Measurements from ENCODE around the gene CDKAL1.
"Not testable (repeated sequence)": the region's sequence is repeated elsewhere in the genome, so short reads cannot be mapped to it uniquely, and the experiment has no call there.

Gene CDKAL1

DNA sequence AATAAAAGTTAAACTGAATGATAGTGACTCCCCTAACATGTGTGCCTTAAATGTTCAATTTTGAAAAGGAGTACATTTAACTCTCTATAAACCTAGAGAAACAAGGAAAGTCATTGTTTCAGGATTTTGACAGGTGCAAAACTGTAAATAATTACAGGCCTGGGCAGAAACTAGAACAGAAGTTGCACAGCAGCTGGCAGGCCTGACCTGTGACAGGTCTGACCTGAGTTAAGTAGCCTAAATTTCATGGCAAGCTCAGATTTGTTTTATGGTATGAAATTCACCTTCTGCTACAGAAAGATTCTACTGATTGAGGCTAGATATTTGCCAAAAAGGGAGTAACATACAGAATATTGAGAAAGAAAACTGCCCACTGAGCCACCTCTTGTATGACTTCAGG, 166.1 kb downstream of the CDKAL1 start:
- H3K4me3 ChIP-seq = no peak overlapping the region
- peak overlapping the region in 5 of 21 experiments; percentile 7 to 43 (median 35) for H3K27ac ChIP-seq

DNA sequence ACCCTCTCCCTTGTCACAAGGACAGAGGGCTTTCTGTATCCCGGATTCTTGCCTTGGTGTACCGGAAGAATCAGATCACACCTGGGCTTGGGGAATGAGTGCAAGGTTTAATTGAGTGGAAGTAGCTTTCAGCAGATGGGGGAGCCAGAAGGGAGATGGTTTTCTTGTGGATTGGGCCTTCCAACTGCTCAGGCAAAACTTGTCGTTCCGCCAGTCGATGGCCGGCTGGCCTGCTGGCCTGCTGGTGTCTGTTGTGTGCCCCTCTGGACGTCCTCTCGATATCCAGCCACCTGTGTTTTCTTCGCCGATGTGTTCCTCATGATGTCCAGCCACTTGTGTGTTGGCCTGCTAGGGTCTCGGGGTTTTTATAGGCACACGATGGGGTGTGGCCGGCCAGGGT, 168.1 kb downstream of the CDKAL1 start:
- no peak overlapping the region for H3K27ac ChIP-seq
- H3K4me3 ChIP-seq = no peak overlapping the region

- no peak overlapping the region for H3K4me3 ChIP-seq
- no peak overlapping the region for H3K27ac ChIP-seq
Measured at GRCh38 chr6:20703049-20703448, 168.8 kb downstream of the CDKAL1 start.

GRCh38 chr6:20704325-20705025, 170.2 kb downstream of the CDKAL1 start:
- peak overlapping the region in 2 of 21 experiments; percentile 5 to 55 for H3K27ac ChIP-seq
- H3K4me3 ChIP-seq = no peak overlapping the region

DNA sequence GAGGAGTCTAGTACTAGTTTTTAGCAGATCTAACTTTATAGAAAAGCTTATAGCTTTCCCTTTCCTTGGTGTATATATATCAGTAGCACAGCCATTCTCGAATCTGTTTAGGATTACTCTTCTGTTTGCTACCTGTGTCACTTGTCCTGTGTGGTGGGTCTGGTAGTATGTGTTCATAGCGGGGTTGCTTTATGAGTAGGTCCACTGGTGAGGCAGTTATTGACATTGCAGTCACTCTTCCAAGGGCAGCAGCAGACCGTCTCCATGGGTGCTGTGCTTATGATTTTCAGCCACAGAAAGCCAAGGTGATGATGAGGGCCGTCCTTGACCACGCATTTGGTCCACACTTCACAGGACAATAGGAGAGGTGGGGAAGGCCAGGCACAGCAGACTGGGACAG, 171.5 kb downstream of the CDKAL1 start:
- no peak overlapping the region for H3K4me3 ChIP-seq
- H3K27ac ChIP-seq = no peak overlapping the region

DNA sequence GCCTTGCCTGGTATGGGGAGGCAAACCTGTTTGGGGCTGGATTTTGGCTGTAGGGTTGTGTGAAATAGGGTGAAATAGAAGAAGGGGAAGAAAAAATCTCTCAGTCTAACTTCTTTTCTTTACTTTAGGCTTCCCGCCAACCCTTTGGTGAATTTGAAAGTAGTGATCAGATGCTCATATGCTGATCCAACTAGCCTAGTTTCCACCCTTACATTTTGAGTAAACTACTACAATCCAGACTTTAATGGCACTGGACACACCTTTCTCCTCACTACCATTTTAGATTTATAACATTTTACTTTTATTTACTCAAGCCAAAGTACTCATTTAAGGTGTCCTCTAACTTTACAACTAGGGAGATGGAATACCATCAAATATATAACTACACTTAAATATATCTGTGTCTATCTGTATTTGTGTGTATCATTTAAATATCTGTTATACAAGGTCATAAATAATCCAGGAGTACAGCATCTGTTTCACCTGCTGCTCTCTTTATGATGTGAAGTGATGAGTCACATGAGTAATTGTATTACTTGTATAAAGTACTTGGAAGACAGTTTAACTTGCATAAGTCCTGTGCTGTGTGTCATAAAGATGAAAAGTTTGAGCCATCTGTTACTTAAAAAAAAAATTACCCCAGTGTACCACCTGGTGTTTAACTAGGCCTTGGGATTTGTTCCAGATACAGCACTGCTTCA, 172.1 kb downstream of the CDKAL1 start:
- Histone ChIP-seq H3K27ac (no peak overlapping the region), H3K4me3 (no peak overlapping the region)

- H3K4me3 ChIP-seq = no peak overlapping the region
- no peak overlapping the region for H3K27ac ChIP-seq
Measured at GRCh38 chr6:20706939-20707485, 172.8 kb downstream of the CDKAL1 start.

DNA sequence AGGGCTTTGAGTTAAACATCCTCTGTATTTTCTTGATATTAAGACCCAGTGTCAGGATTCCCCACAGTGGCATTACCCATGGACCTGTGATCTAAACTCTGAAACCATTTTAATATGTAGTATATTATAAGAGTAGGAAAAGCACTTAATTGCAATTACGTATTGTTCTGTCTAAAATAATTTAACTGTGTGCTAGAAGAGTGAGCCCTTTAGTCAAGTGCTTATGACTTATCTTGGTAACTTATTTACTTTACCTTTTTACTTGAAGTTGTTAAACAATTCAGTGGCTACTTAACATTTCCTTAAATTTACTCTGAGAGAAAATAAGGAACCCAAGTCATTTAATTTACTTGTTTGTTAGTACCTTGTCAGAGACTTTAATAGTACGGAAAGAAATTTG, 173.6 kb downstream of the CDKAL1 start:
- H3K27ac ChIP-seq = no peak overlapping the region

DNA sequence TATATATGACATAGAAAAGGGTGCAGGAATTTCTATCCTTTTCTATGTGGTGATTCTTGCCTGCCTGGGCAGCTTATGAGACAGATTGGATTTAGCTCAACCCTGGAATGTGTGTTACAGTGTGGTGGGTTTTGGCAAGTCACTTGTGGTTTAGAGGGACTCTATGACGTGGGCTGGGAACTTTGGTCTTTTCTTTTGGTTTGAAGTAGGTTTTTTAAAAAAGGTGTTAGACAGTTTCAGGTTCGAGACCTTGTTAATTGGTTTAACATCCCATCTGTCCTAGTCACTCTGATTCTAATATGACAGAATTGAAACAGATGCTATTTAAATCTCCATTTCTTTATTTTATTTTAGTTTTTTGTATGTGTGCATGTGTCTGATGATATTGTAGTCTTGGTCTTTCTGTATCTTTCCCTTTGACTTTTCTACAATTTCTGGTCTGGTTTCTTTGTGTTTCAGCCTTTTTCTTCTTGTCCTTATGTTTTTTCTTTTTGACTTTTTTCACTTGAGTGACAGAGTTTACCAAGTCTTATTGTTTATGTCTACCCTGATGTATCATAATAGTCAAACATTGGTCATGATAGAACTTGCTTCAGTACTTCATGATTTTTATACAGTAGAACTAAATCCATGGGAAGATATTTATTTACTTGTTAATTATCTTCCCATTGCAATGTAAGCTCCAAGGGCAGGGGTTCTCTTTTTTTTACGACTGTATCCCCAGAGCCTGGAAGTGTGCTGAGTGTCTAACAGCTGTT, 174.3 kb downstream of the CDKAL1 start:
- H3K4me3 ChIP-seq = no peak overlapping the region
- no peak overlapping the region for H3K27ac ChIP-seq

More for the DNA sequence above, 173.6 kb downstream of the CDKAL1 start:
- no peak overlapping the region for H3K4me3 ChIP-seq

GRCh38 chr6:20709451-20709850, 175.2 kb downstream of the CDKAL1 start:
- H3K27ac ChIP-seq = no peak overlapping the region

GRCh38 chr6:20710341-20710740, 176.1 kb downstream of the CDKAL1 start:
- H3K4me3 ChIP-seq = no peak overlapping the region
- no peak overlapping the region for H3K27ac ChIP-seq

More at GRCh38 chr6:20709451-20709850, 175.2 kb downstream of the CDKAL1 start:
- H3K4me3 ChIP-seq = no peak overlapping the region

DNA sequence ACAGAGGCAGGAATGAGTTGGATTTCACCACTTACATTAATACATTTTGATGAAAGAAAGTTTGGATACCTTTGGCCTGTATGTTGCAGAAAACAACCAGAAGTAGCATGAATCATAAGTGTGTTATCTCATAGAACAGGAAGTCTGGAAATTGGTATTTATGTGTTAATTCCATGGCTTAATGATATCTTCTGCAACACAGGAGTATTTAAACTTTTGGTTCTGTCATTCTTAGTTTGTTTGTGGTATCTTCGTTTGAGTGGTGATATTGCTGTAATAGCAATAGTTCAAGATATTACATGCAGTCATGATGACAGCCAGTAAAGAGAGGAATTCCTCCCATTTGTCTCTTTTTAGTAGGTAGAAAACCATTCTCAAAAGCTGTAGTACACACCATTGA, 177.3 kb downstream of the CDKAL1 start:
- no peak overlapping the region for H3K27ac ChIP-seq
- no peak overlapping the region for H3K4me3 ChIP-seq

DNA sequence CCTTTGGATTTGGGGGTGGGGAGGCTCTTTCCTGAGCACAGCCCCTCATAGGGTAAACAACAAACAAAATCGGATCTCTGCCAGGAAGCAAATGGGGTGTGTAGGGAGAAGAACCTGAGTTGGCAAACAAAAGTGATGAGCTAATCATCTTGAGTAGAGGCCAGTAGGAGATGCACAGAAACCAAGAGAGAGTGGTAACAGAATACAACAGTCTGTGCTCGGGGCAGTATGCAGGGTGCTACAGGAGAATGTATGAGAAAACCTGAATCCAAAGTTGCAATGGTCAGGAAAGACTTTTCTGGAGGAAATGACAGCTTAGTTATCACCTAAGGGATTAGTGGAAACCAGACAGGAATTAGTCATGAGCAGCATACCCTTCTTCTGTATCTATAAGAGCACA, 177.8 kb downstream of the CDKAL1 start:
- Histone ChIP-seq H3K4me3 (no peak overlapping the region), H3K27ac (no peak overlapping the region)

- no peak overlapping the region for H3K4me3 ChIP-seq
- H3K27ac ChIP-seq = no peak overlapping the region
Measured at GRCh38 chr6:20715135-20715806, 181.0 kb downstream of the CDKAL1 start.

- H3K27ac ChIP-seq = no peak overlapping the region
- H3K4me3 ChIP-seq = no peak overlapping the region
Measured at GRCh38 chr6:20716865-20717264, 182.6 kb downstream of the CDKAL1 start.

GRCh38 chr6:20717743-20718142, 183.5 kb downstream of the CDKAL1 start:
- no peak overlapping the region for H3K27ac ChIP-seq
- H3K4me3 ChIP-seq = no peak overlapping the region

DNA sequence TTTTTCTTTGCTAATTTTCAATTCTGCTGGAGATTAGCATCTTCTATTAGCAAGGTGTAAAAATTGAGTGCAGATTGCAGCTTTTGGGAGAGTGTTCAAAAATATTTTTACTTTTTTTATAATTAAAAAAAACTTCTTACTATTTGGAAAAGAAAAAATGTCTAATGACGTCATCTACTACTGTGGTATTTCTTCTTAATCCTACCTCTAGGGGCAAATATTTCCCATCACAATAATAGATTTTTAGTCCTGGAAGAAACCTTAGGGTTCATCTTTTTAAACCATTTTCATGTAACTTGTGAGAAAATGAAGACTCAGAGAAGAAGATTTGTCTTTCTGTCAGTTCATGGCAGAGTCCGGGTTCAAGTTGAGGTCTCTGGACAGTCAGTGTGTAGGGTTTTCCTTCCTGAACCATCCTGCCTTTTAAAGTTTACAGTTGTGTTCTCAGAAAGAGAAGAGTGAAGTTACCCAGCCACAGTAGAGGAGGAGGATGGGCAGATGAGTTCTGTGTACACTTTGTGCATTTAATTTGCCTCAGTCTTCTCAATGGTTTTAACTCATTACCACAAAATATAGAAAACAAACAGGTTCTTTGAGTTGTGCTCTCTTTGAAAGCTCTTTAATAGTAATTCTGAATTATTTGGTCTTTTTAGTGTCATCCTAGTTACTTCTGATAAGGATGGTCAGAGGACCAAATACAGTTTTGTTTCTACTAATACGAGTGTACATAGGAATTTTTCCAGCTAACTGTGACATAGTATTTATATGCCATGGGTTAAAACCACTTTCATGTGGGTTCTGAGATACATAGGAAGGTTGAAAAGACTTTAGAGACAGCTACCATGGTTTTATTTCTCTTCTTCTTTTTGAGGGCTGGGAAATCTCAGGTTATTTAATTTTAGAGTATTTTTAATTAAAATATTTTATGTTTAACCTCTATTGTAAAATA, 184.7 kb downstream of the CDKAL1 start:
- Histone ChIP-seq H3K27ac (peak overlapping the region in 1 of 21 experiments; percentile 11), H3K4me3 (no peak overlapping the region)

GRCh38 chr6:20719980-20720379, 185.7 kb downstream of the CDKAL1 start:
- Histone ChIP-seq H3K4me3 (no peak overlapping the region), H3K27ac (no peak overlapping the region)

GRCh38 chr6:20721121-20721520, 186.9 kb downstream of the CDKAL1 start:
- not testable (repeated sequence) for H3K27ac ChIP-seq, H3K4me3 ChIP-seq
